ENCODE data around the gene RGSL1. TPM values are rescaled to one million over a fixed set of nuclear protein-coding genes. Genes with fewer than 3 reads are reported as not detected.

RGSL1 gene
- total and polyA plus RNA-seq, 9 of the 15 experiments (the other 6 are each of a cell fraction or from before 2014, with no cell fraction given) = 0.03 TPM; not detected in 8

DNA sequence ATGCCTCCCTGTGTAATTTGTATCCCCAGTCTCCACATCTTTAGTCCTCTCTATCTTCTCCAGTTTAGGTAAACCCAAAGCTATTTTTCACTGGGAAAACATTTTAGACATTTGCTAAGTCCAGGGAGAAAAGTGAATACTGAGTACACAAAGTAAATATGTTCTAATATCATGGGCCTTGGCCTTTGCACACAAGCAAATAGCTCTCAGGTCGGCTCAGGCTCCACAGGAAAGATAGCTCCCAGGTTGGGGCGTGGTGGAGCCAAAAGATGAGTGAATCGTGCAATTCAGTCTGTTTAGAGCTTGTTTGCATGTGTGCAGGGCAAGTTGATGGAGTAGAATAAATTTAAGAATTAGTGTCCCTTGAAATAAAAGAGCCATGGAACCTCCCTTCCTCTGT, 7.9 kb downstream of the RGSL1 start:
- H3K36me3 ChIP-seq (ENCODE audit: control insufficient read depth, insufficient read depth, low read length) = no peaks in the 10 kb centered on the region
- H3K27me3 ChIP-seq (ENCODE audit: control insufficient read depth in 2 of 2, insufficient read depth in 2 of 2, low read length in 2 of 2) = peaks cover 4 to 18% of the 10 kb centered on the region in 2 experiments; a peak in 4 of 5 replicates
- in situ Hi-C loops (cut with MboI) = no loop called here
- WGBS (ENCODE audit: insufficient coverage, low coverage, missing lambda C conversion rate) = 2% methylated on average over 3 of the region's 3 CpGs
- intact Hi-C loops (cut with micrococcal nuclease) = no loop called here
- no peak for ATAC-seq
- H4K20me1 ChIP-seq (replicated peaks; ENCODE audit: control insufficient read depth, insufficient read depth, low read length) = no peaks in the 10 kb centered on the region
- H3K4me1 ChIP-seq (replicated peaks in 1 of 2; ENCODE audit: control insufficient read depth in 2 of 2, insufficient read depth in 2 of 2, low read length in 2 of 2) = no peaks in the 10 kb centered on the region; a peak in 1 of 5 replicates
- no peak overlapping the region for H2AFZ ChIP-seq (ENCODE audit: low read depth, low read length)
- H3K4me2 ChIP-seq (ENCODE audit: insufficient read depth, low read length) = no peak overlapping the region
- no peaks in the 10 kb centered on the region for H3K79me2 ChIP-seq (ENCODE audit: control insufficient read depth, insufficient read depth, low read length)
- no peaks in the 10 kb centered on the region for H3K9me1 ChIP-seq (ENCODE audit: control insufficient read depth, insufficient read depth, low read length)
- H3K9me3 ChIP-seq (replicated peaks; ENCODE audit: control insufficient read depth, insufficient read depth, low read depth, low read length) = no peaks in the 10 kb centered on the region
- no TSS peak for BruUV-seq (replicated peaks)
- DNase-seq (ENCODE audit: extremely low read depth in 1 of 4, low spot score in 3 of 4) = no peak
- ChIA-PET POLR2A (interaction anchor here (0.7 to 1.0 kb wide), 3 partner anchors 9 to 137 kb away, joined by 3 read pairs; no protein-coding TSS in a partner anchor), CTCF (ENCODE audit: low intra/inter-chr PET ratio) (no interaction called here)
- H3K27ac ChIP-seq (ENCODE audit: extremely low read depth, low read depth, low read length) = no peak overlapping the region
- no peak overlapping the region for H3K4me3 ChIP-seq
- no peak overlapping the region for H3K9ac ChIP-seq (ENCODE audit: insufficient read depth in 1 of 2, low read depth in 2 of 2, low read length in 2 of 2)
- no peak for FAIRE-seq
- TF ChIP-seq, protein P1, sequence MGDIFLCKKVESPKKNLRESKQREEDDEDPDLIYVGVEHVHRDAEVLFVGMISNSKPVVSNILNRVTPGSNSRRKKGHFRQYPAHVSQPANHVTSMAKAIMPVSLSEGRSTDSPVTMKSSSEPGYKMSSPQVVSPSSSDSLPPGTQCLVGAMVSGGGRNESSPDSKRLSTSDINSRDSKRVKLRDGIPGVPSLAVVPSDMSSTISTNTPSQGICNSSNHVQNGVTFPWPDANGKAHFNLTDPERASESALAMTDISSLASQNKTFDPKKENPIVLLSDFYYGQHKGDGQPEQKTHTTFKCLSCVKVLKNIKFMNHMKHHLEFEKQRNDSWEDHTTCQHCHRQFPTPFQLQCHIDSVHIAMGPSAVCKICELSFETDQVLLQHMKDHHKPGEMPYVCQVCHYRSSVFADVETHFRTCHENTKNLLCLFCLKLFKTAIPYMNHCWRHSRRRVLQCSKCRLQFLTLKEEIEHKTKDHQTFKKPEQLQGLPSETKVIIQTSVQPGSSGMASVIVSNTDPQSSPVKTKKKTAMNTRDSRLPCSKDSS (IDR thresholded peaks at IDR 0.05; ENCODE audit: low read depth, partially characterized antibody) = no peak
- TF ChIP-seq, protein P2, sequence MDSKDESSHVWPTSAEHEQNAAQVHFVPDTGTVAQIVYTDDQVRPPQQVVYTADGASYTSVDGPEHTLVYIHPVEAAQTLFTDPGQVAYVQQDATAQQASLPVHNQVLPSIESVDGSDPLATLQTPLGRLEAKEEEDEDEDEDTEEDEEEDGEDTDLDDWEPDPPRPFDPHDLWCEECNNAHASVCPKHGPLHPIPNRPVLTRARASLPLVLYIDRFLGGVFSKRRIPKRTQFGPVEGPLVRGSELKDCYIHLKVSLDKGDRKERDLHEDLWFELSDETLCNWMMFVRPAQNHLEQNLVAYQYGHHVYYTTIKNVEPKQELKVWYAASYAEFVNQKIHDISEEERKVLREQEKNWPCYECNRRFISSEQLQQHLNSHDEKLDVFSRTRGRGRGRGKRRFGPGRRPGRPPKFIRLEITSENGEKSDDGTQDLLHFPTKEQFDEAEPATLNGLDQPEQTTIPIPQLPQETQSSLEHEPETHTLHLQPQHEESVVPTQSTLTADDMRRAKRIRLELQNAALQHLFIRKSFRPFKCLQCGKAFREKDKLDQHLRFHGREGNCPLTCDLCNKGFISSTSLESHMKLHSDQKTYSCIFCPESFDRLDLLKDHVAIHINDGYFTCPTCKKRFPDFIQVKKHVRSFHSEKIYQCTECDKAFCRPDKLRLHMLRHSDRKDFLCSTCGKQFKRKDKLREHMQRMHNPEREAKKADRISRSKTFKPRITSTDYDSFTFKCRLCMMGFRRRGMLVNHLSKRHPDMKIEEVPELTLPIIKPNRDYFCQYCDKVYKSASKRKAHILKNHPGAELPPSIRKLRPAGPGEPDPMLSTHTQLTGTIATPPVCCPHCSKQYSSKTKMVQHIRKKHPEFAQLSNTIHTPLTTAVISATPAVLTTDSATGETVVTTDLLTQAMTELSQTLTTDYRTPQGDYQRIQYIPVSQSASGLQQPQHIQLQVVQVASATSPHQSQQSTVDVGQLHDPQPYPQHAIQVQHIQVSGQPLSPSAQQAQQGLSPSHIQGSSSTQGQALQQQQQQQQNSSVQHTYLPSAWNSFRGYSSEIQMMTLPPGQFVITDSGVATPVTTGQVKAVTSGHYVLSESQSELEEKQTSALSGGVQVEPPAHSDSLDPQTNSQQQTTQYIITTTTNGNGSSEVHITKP (IDR thresholded peaks at IDR 0.05; ENCODE audit: partially characterized antibody) = no peak
- TF ChIP-seq HDAC3 (IDR thresholded peaks at IDR 0.05; ENCODE audit: borderline replicate concordance, partially characterized antibody) (no peak), HMG20B (CRISPR knock-in tag; IDR thresholded peaks at IDR 0.05) (no peak), LARP7 (IDR thresholded peaks at IDR 0.05) (no peak), NFE2 (IDR thresholded peaks at IDR 0.05; ENCODE audit: low read depth) (no peak), HLTF (IDR thresholded peaks at IDR 0.05) (no peak), RBM14 (IDR thresholded peaks at IDR 0.05; ENCODE audit: borderline replicate concordance, insufficient read depth, low read depth, low read length) (no peak), SRSF1 (IDR thresholded peaks at IDR 0.05; ENCODE audit: low read depth, low read length) (no peak), CREB1 (IDR thresholded peaks at IDR 0.05) (no peak), CREB1 (CRISPR knock-in tag; IDR thresholded peaks at IDR 0.05) (no peak), ZNF212 (CRISPR knock-in tag; IDR thresholded peaks at IDR 0.05) (no peak)
- TF ChIP-seq, protein P3, sequence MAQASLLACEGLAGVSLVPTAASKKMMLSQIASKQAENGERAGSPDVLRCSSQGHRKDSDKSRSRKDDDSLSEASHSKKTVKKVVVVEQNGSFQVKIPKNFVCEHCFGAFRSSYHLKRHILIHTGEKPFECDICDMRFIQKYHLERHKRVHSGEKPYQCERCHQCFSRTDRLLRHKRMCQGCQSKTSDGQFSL (CRISPR knock-in tag; IDR thresholded peaks at IDR 0.05) = no peak
- TF ChIP-seq, protein P3 (tag; IDR thresholded peaks at IDR 0.05) = no peak
- TF ChIP-seq, protein P4, sequence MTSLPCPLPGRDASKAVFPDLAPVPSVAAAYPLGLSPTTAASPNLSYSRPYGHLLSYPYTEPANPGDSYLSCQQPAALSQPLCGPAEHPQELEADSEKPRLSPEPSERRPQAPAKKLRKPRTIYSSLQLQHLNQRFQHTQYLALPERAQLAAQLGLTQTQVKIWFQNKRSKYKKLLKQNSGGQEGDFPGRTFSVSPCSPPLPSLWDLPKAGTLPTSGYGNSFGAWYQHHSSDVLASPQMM (CRISPR knock-in tag; IDR thresholded peaks at IDR 0.05) = no peak
- TF ChIP-seq, protein P5, sequence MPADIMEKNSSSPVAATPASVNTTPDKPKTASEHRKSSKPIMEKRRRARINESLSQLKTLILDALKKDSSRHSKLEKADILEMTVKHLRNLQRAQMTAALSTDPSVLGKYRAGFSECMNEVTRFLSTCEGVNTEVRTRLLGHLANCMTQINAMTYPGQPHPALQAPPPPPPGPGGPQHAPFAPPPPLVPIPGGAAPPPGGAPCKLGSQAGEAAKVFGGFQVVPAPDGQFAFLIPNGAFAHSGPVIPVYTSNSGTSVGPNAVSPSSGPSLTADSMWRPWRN (IDR thresholded peaks at IDR 0.05; ENCODE audit: low read depth) = no peak
